HG03108 (cell line): ENCODE data around the gene RHEX.
"Not testable (repeated sequence)": the region's sequence is repeated elsewhere in the genome, so short reads cannot be mapped to it uniquely, and the experiment has no call there.

Source experiments
- ATAC-seq: cut with Tn5 transposase; IDR thresholded peaks from one replicate; pipeline ENCODE4 v1.9.1; 2021; ENCODE audit warnings: moderate library complexity; ENCODE audit not compliant: unreplicated experiment

RHEX gene

GRCh38 chr1:206052919-206053610 is at the start of gene RHEX:
TSS of gene RHEX (plus strand) at chr1:206053173. CDS start at chr1:206097829, 44,656 bp downstream.
- not testable (repeated sequence) for ATAC-seq

- ATAC-seq, result no peak
These were observed 48.8 kb upstream of the RHEX start for GRCh38 chr1:206003854-206004800.

GRCh38 chr1:206004826-206005225 is 48.1 kb upstream of the RHEX start:
- ATAC-seq, result no peak

- ATAC-seq, result no peak
These were observed 47.7 kb upstream of the RHEX start for GRCh38 chr1:206005234-206005633.

GRCh38 chr1:206005778-206006180 is 47.2 kb upstream of the RHEX start:
- ATAC-seq, result no peak

GRCh38 chr1:206006946-206007345 is 46.0 kb upstream of the RHEX start:
- no peak for ATAC-seq

- ATAC-seq, result no peak
These were observed 42.9 kb upstream of the RHEX start for GRCh38 chr1:206010060-206010459.

GRCh38 chr1:206011057-206011456 is 41.9 kb upstream of the RHEX start:
- no peak for ATAC-seq

- peak; percentile 95 for ATAC-seq
These were observed 40.7 kb upstream of the RHEX start for GRCh38 chr1:206012086-206012859.

GRCh38 chr1:206013026-206013795 is 39.8 kb upstream of the RHEX start:
- ATAC-seq, result no peak

GRCh38 chr1:206014601-206015000 is 38.4 kb upstream of the RHEX start:
- ATAC-seq, result no peak

GRCh38 chr1:206015071-206015470 is 37.9 kb upstream of the RHEX start:
- no peak for ATAC-seq

GRCh38 chr1:206020393-206021007 is 32.5 kb upstream of the RHEX start:
- ATAC-seq, result no peak

GRCh38 chr1:206021008-206021625 is 31.9 kb upstream of the RHEX start:
- ATAC-seq, result no peak

GRCh38 chr1:206021626-206022365 is 31.2 kb upstream of the RHEX start:
- no peak for ATAC-seq

- no peak for ATAC-seq
These were observed 30.2 kb upstream of the RHEX start for GRCh38 chr1:206022766-206023165.

GRCh38 chr1:206023695-206024094 is 29.3 kb upstream of the RHEX start, which contains the start of gene CTSE:
TSS of gene CTSE (minus strand) at chr1:206023895. CDS start at chr1:206023791, 104 bp downstream.
- no peak for ATAC-seq

GRCh38 chr1:206025283-206025820 is 27.6 kb upstream of the RHEX start:
- no peak for ATAC-seq

GRCh38 chr1:206029484-206029883 is 23.5 kb upstream of the RHEX start:
- no peak for ATAC-seq
